GM19468 (cell line): ENCODE results near the gene MACF1.
A peak's percentile ranks its signal among the peaks of the same experiment; 100 is the strongest.

Source experiments
- ATAC-seq: cut with Tn5 transposase; IDR thresholded peaks from one replicate; pipeline ENCODE4 v1.9.1; 2021; ENCODE audit warnings: mild to moderate bottlenecking, moderate library complexity, moderate number of reproducible peaks; ENCODE audit not compliant: unreplicated experiment; ENCODE audit errors: extremely low read depth

MACF1 gene

DNA sequence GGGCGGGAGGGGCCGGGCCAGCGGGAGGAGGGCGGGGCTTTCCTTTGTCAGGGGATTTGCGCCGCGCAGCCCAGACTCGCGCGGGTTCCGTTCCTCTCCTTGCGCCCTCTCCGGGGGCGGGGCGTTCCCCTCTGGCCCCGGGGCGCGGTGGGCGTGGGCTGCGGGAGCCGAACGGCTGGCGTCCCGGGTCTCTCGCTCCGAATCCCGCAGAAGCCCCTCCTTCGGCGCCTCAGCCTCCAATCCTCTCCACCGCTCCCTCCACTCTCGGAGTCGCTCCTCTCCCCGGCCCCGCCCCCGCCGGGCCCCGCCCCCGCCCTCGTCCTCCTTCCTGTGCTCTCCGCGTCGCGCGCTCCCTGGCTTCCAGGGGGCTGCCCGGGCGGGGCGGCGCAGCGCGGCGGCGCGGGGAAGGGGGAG is 204.2 kb downstream of the MACF1 start:
- peak; percentile 60 for ATAC-seq

- ATAC-seq: no peak
Measured at GRCh38 chr1:39409055-39409816, 204.7 kb downstream of the MACF1 start.

- ATAC-seq: no peak
Measured at GRCh38 chr1:39410915-39411436, 206.5 kb downstream of the MACF1 start.

DNA sequence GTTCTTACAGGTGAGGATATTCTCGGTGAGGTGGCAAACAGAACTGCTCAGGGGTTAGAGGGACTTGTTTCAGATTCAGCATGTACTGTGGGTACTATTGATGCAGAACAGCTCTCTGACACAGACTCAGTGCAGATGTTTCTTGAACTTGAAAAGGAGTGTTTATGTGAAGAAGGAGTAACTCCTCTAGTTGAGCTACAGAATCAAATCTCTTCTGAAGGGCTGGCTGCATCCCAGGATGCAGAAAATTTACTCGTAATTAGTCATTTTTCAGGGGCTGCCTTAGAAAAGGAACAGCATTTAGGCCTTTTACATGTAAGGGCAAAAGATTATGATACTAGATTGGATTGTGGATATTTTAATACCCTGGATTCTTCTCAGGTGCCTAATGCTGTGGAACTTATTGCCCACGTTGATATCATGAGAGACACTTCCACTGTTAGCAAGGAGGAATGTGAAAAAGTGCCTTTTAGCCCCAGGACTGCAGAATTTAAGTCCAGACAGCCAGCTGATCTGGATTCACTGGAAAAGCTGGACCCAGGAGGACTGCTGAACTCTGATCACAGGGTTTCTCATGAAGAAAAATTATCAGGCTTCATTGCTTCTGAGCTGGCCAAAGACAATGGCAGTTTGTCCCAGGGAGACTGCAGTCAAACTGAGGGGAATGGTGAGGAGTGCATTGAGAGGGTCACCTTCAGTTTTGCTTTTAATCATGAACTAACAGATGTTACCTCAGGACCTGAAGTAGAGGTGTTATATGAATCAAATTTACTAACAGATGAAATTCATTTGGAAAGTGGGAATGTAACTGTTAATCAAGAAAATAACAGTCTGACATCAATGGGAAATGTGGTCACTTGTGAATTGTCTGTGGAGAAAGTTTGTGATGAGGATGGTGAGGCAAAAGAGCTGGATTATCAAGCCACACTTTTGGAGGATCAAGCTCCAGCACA is 207.3 kb downstream of the MACF1 start:
- ATAC-seq: no peak

DNA sequence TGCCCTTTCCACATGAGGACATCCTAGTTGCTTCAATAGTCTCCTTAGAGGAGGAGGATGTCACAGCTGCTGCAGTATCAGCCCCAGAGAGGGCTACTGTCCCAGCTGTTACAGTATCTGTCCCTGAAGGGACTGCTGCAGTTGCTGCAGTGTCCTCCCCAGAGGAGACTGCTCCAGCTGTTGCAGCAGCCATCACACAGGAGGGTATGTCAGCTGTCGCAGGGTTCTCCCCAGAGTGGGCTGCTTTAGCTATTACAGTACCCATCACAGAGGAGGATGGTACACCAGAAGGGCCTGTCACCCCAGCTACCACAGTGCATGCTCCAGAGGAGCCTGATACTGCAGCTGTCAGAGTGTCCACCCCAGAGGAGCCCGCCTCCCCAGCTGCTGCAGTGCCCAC is 208.4 kb downstream of the MACF1 start:
- no peak for ATAC-seq

DNA sequence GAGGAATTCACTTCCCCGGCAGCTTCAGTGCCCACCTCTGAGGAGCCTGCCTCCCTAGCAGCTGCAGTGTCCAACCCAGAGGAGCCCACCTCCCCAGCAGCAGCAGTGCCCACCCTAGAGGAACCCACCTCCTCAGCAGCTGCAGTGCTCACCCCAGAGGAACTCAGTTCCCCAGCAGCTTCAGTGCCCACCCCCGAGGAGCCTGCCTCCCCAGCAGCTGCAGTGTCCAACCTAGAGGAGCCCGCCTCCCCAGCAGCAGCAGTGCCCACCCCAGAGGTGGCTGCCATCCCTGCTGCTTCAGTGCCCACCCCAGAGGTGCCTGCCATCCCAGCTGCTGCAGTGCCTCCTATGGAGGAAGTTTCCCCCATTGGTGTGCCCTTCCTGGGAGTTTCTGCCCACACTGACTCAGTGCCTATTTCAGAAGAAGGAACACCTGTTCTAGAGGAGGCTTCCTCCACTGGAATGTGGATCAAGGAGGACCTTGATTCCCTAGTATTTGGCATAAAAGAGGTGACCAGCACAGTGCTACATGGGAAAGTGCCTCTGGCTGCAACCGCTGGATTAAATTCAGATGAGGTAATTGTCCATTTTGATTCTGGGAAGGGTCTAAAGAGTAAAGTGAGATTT is 209.5 kb downstream of the MACF1 start:
- no peak for ATAC-seq

GRCh38 chr1:39415553-39415952 is 211.1 kb downstream of the MACF1 start:
- no peak for ATAC-seq

GRCh38 chr1:39416609-39417008 is 212.1 kb downstream of the MACF1 start:
- ATAC-seq: no peak

DNA sequence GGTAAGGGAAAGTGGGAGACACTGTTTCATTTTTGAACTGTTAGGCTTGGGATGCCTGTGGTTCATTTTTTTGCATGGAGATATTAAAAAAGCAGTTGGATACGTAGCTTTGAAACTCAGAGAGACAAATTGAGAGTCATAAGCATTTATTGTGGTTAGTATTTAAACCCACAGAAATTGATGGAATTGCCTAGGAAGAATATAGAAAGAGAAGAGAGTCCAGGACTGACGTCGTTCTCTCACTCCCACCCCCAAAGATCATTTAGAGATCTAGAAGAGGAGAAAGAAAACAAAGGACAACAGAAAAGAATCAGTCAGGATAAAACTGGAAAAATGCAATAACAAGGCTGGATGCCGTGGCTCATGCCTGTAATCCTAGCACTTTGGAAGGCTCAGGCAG is 213.7 kb downstream of the MACF1 start:
- ATAC-seq: no peak

- ATAC-seq: no peak
Measured at GRCh38 chr1:39420493-39420892, 216.0 kb downstream of the MACF1 start.

DNA sequence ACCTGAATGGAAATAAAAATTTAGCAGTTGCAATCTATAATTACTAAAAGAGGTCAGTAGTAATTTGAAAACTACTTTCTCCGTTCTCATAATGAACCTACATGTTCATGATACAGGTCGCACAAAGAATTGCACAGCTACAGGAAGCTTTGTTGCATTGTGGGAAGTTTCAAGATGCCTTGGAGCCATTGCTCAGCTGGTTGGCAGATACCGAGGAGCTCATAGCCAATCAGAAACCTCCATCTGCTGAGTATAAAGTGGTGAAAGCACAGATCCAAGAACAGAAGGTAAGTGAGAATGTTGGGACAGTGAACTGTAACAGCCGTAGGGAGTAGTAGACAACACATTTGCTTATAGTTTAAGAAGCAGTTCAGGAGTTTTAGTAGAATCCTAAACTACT is 218.1 kb downstream of the MACF1 start:
- no peak for ATAC-seq

DNA sequence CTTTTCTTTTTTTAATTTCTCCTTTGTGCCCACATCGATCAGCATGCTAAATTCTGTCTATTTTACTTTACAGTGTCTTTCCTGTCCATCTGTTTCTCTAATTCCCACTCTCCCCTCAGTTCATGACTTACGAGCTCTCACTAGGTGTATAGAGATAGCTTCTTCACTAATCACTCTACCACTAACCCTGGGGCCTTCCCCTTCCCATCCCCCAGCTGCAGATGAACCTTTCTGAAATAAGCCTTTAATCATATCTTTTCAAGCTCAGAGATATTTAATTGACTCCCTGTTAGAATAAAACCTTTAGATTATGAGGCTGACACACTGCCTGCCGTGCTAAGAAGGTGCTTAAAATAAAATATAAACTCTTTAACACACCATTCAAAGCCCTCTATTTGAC is 220.7 kb downstream of the MACF1 start:
- no peak for ATAC-seq

GRCh38 chr1:39425634-39426033 is 221.1 kb downstream of the MACF1 start:
- no peak for ATAC-seq

GRCh38 chr1:39426346-39426745 is 221.9 kb downstream of the MACF1 start:
- no peak for ATAC-seq

- ATAC-seq: no peak
Measured at GRCh38 chr1:39427374-39427773, 222.9 kb downstream of the MACF1 start.

DNA sequence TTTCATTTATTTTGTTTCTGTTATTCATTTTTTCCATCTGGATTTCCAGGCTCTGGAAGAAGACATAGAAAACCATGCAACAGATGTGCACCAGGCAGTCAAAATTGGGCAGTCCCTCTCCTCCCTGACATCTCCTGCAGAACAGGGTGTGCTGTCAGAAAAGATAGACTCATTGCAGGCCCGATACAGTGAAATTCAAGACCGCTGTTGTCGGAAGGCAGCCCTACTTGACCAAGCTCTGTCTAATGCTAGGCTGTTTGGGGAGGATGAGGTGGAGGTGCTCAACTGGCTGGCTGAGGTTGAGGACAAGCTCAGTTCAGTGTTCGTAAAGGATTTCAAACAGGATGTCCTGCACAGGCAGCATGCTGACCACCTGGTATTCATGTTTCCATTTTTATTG is 223.4 kb downstream of the MACF1 start:
- no peak for ATAC-seq

- no peak for ATAC-seq
Measured at GRCh38 chr1:39431927-39432326, 227.4 kb downstream of the MACF1 start.

DNA sequence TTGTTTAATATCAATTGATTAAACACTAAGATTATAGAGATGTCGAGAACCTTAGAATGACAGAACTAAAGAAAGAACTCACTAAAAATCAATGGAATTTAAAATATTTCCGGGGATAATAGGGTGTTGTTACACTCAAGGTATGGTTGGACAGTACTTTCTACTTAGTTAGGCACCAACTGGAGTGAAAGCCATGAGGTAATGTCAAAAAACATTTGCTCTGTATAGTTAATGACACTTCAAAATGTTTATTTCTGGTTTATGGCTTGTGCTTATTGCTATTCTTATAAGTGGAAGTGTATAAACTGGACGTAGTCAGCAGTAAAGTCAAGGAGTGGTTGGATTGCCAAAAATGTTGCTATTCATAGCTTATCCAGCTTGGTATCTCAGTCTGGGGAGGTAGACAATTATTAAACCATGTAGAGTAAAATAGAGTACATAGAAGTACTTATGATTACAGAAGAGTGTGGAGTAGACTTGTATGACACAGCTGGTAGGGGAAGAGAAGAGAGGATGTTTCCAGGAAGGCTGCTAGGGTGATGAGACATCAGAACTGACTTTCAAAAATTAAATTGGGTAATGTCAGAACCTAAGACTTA is 230.4 kb downstream of the MACF1 start:
- ATAC-seq: no peak

- ATAC-seq: no peak
Measured at GRCh38 chr1:39435597-39435996, 231.1 kb downstream of the MACF1 start.

DNA sequence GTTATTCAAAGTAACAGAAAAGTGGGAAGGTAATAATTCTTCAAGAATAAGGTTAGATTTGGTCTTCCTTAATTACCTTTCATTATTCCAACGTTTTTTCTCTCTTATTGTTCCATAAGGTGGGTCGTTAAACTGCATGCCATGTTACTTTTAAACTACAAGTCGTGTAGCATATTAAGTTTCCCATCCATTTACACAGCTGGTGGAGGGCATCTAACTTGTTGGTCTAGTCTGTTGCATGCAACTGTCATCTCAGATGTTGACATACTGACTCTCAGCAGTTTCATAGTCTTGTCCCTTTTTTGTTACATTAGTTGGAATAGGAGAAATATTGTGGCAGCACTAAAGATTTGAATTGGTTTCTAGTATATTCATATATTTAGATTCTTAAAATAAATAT is 232.3 kb downstream of the MACF1 start:
- no peak for ATAC-seq
